A549 treated with RU486 at 1 μM for 4 hours (cell line): ENCODE results near the gene TEX101. TPM values are rescaled to one million over a fixed set of nuclear protein-coding genes. Genes with fewer than 3 reads are reported as not detected.

Experiments used
- total RNA-seq: library from RNA; stranded (reverse); fragments of 200-300 nt; extraction: Qiagen RNA extraction; gene quantifications from 5 replicates; pipeline ENCODE4 v1.2.3, GENCODE V29; 2022; ENCODE audit warnings: low read depth

Gene TEX101
- total RNA-seq, result not detected in 5 replicates

GRCh38 chr19:43414554-43414953 is at the start of gene TEX101:
TEX101 (plus strand) TSS chr19:43414890; CDS start chr19:43415920, 1,030 bp downstream.

GRCh38 chr19:43465468-43466120 is 50.9 kb downstream of the TEX101 start, which contains the start of gene LYPD3:
LYPD3 (minus strand) TSS chr19:43465608; CDS start chr19:43465571, 37 bp downstream.

Other genes starting within 250 kb of the TEX101 start
- gene PSG5, start 228.4 kb upstream of the TEX101 start, total RNA-seq, result 0.45 to 0.85 TPM (median 0.64 TPM) in 5 replicates
- gene PSG4, start 209.3 kb upstream of the TEX101 start, total RNA-seq, result 0.66 to 1.2 TPM (median 1.0 TPM) in 5 replicates
- 0.10 to 0.30 TPM (median 0.11 TPM) in 4 of 5 replicates, not detected in the other for gene PSG9, start 145.4 kb upstream of the TEX101 start, total RNA-seq
- gene CD177, start 61.2 kb upstream of the TEX101 start, total RNA-seq, result 0.08 to 0.59 TPM (median 0.16 TPM) in 5 replicates
- 0.24 to 0.78 TPM (median 0.43 TPM) in 5 replicates for gene LYPD3, start 50.7 kb downstream of the TEX101 start, total RNA-seq
- gene PHLDB3, start 89.9 kb downstream of the TEX101 start, total RNA-seq, result 9.6 to 14.7 TPM (median 11.9 TPM) in 5 replicates
- 43.9 to 55.4 TPM (median 50.0 TPM) in 5 replicates for gene ETHE1, start 112.3 kb downstream of the TEX101 start, total RNA-seq
- gene ZNF575, start 118.3 kb downstream of the TEX101 start, total RNA-seq, result 0.97 to 2.5 TPM (median 2.2 TPM) in 5 replicates
- gene XRCC1, start 160.6 kb downstream of the TEX101 start, total RNA-seq, result 26.9 to 31.9 TPM (median 28.6 TPM) in 5 replicates
- gene PINLYP, start 160.9 kb downstream of the TEX101 start, total RNA-seq, result 0.22 to 0.74 TPM (median 0.29 TPM) in 4 of 5 replicates, not detected in the other
- 4.4 to 7.4 TPM (median 5.8 TPM) in 5 replicates for gene IRGQ, start 181.2 kb downstream of the TEX101 start, total RNA-seq
- 13.8 to 24.2 TPM (median 19.1 TPM) in 5 replicates for gene ZNF576, start 181.7 kb downstream of the TEX101 start, total RNA-seq
- gene SRRM5, start 197.2 kb downstream of the TEX101 start, total RNA-seq, result 0.67 to 1.0 TPM (median 0.78 TPM) in 5 replicates
- 45.6 to 68.6 TPM (median 62.8 TPM) in 5 replicates for gene ZNF428, start 204.7 kb downstream of the TEX101 start, total RNA-seq
- gene CADM4, start 225.0 kb downstream of the TEX101 start, total RNA-seq, result 6.2 to 10.2 TPM (median 9.1 TPM) in 5 replicates